ENCODE results near the gene FDXACB1.
"Not testable (repeated sequence)": the region's sequence is repeated elsewhere in the genome, so short reads cannot be mapped to it uniquely, and the experiment has no call there.

The FDXACB1 gene

GRCh38 chr11:111908639-111909305 is 29.8 kb upstream of the FDXACB1 start:
- DNase-seq, result no peak

DNA sequence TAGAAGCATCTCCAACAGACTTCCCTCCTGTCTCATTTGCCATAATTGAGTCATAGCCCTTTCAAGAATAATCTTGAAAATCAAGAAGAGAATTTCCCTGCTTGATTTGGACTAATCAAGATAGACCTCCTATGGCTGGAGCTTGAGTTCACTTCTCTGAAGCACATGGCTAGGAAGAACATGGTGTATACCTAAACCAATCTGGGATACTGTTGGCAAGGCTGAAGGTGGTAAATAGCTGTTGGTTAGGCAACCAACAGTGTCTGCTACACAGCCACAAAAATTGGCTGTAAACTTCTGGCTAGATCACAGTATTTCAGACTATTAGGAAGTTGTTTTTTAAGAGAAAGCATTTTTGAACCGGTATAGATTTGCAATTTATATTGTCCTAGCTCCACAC is 27.7 kb upstream of the FDXACB1 start:
- no peak for DNase-seq

DNA sequence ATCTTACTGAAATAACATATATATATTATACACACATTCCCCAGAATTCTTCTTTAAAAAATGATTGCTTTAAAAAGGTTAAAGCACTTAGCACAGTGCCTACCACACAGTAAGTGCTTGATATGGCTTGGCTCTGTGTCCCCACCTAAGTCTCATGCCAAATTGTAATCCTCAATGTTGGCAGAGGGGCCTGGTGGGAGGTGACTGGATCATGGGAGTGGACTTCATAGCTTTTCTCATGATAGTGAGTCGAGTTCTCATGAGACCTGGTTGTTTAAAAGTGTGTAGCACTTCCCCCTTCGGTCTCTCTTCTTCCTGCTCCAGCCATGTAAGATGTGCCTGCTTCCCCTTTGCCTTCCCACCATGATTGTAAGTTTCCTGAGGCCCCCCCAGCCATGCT is 26.4 kb upstream of the FDXACB1 start:
- no peak for DNase-seq

DNA sequence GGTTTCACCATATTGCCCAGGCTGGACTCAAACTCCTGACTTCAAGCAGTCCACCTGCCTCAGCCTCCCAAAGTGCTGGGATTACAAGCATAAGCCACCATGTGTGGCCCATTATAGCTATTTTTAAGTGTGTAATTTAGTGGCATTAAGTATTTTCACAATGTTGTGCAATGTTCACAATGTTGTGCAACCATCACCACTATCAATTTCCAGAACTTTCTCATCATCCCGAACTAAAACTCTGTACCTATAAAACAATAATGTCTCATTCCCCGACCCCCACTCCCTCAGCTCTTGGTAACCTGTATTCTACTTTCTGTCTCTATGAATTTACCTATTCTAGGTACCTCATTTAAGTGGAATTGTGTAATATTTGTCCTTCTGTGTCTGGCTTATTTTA is 7.9 kb upstream of the FDXACB1 start:
- no peak for DNase-seq

- no peak for DNase-seq
Observed at GRCh38 chr11:111886032-111886431, 7.1 kb upstream of the FDXACB1 start.

DNA sequence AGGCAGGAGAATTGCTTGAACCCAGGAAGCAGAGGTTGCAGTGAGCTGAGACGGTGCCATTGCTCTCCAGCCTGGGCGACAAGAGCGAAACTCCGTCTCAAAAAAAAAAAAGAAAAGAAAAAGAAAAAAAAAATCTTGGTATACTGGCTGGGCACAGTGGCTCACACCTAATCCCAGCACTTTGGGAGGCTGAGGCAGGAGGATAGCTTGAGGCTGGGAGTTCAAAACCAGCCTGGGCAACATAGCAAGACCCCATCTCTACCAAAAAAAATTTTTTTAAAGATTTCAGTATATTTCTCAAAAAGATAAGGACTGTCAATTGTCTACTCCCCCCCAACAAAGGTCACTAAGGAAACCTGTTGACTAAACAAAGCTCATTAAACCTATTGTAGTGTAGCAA is 6.1 kb upstream of the FDXACB1 start:
- not testable (repeated sequence) for DNase-seq

GRCh38 chr11:111882202-111882601 is 3.2 kb upstream of the FDXACB1 start:
- DNase-seq, result no peak

DNA sequence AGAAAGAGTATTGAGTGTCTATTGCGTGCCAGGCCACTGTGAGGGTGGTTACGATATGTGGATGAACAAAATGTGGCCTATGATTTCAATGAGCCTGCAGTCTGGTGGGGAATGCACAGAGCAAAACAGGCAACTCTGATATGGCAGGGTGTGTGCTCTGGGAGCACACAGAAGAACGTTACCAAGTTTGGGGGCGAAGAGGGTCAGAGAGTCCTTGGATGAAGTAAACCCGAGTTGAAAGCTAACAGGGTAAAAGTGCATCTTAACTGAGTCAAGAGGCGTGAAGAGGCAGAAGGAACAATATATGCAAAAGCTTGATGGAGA is 634 bp upstream of the FDXACB1 start:
- no peak for DNase-seq

- DNase-seq, result no peak
Observed at GRCh38 chr11:111878385-111878848, 548 bp downstream of the FDXACB1 start.

DNA sequence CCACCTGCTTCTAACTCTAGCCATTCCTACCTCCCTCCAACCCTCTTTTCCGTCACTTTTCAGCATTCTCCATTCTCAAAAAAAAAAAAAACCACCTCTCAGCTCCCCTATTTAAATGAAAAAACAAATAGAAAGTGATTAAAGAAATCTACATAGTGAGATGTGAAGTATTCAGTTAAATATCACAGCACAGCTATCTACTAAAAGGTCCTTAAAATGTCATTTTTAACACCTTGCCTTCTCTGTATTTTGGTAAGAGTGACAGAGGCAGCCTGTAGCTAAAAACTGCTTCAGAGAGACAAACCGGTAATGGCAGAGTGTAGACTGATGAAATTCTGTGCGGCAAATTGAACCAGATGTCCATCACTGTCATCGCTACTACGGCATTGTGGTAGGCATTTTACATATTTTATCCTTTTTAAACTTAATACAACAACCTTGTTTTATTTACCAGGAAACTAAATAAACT is 7.2 kb downstream of the FDXACB1 start:
- no peak for DNase-seq

- peak; percentile 85 to 92 for DNase-seq
Observed at GRCh38 chr11:111870886-111871692, 7.9 kb downstream of the FDXACB1 start, which contains the start of gene ALG9. TSS of gene ALG9 (minus strand) at chr11:111871581. CDS start at chr11:111871482, 99 bp downstream.

DNA sequence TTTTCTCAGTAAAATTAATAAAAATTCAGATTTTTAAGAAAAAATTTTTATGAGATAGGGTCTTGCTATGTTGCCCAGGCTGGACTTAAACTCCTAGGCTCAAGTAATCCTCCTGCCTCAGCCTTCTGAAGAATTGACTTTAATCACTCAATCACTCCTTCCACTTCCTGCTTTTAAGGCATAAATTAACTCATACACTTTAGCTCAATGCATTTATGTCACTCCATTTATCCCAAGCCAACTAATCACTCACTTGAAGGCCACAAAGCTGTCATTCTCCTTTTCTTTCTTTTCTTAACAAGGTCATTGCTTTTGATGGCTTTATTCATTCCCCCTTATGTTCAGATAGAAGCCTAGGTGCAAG is 8.5 kb downstream of the FDXACB1 start:
- DNase-seq, result no peak

DNA sequence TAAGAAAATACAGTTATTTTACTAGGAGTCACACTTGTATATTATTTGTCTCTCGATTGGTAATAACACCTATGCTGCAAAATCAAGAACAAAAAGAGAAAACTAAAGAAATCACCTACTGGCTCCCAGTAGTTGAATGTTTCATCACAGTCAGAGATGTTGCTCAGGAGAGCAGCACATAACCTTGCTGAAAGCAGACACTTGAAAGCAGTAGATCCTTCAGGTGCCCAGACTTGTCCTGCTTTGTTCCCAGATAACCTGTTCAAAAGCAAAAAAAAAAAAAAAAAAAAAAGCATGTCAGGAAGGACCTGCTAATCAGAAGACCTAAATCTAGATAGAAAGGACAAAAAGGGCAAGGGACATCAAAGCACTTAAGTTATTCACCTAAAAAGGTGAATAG is 8.9 kb downstream of the FDXACB1 start:
- no peak for DNase-seq

DNA sequence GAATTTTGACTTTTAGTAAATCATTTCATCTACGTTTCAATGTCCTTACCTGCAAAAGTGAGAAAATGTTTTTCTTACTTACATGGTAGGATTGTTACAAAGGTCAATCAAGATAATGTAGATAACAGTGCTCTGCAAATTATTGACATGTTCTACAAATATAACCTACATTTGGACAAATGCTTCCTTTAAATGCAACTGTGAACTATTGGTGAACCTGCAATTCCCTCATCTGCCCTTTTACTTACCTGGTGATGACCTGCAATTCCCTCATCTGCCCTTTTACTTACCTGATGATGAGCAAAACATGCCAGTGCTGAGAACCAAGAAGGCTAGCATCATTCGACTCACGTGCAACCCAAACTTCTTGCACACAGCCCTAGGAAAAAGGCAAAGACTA is 18.7 kb downstream of the FDXACB1 start:
- DNase-seq, result no peak

DNA sequence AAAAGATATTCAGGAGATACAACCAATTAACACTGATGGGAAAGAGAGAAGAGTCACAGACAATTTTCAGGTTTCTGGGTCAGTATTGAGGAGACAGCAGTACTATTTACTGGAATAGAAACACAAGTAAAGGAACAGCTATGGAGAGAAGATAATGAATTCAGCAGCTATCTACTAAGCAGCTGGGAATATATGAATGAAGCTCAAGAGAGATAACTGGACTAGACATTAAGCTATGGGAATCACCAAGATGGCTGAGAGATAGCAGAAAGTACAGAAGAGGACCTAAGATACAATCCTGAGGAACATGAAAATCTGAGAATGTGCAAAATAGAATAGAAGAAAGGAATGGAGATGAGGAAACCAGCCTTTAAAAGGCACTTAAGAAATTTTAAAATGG is 23.5 kb downstream of the FDXACB1 start:
- no peak for DNase-seq

- no peak for DNase-seq
Observed at GRCh38 chr11:111852103-111852502, 26.9 kb downstream of the FDXACB1 start.

DNA sequence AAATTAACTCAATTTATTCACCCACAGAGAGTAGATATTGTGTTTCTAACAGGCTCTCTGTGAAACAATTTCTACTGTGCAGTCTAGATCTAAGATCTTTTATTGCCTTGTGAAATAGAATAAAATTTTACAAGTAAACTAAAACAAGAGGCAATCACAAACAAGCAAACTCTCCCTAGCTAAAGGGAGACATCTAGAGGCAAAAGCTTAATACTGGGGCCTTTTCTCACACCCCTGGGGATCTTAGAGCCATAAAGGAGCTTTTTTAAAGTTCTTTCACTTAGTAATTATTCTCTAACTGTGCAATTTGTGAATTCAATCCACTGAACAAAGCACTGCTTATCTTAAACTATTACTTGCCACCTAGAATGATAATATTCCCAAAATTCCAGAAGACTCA is 27.3 kb downstream of the FDXACB1 start:
- no peak for DNase-seq

- no peak for DNase-seq
Observed at GRCh38 chr11:111851067-111851466, 27.9 kb downstream of the FDXACB1 start.

- no peak for DNase-seq
Observed at GRCh38 chr11:111849631-111850030, 29.3 kb downstream of the FDXACB1 start.

DNA sequence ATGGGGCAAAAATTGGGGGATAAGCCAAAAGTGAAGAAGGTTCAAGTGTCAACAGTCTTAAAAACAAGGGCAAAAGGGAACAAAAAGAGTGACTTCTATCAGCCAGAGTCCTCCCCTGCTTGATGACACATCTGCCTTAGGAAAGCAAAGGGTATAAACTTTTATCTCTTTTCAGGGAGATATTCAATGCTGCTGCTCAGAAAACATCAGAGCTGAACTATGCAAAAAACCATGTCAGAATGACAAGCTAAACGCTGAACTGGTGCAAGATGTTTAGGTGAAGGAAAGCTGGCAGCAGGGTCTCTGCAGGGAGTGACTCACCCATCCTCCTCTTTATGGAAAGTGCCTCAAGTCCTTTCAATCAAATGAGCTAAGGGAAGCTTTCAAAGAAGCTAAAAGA is 32.3 kb downstream of the FDXACB1 start:
- no peak for DNase-seq

DNA sequence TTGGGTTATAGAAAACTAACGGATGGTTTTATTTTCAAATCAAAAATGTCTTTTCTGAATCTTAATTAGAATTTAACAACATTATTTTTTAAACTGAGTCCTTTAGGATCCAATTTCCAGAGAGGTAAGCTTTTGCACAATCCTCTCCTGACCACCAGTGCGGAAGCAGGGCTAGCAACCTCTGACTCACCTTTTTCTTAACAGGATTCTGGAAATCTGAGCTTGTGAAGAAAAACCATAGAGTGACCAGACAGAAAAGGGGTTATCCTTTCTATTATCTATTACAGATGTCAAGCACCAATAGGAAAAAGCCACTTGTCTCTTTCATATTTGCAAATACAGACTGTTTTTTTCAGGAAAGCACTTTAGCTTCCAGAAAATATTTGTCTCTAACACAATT is 32.9 kb downstream of the FDXACB1 start:
- no peak for DNase-seq

DNA sequence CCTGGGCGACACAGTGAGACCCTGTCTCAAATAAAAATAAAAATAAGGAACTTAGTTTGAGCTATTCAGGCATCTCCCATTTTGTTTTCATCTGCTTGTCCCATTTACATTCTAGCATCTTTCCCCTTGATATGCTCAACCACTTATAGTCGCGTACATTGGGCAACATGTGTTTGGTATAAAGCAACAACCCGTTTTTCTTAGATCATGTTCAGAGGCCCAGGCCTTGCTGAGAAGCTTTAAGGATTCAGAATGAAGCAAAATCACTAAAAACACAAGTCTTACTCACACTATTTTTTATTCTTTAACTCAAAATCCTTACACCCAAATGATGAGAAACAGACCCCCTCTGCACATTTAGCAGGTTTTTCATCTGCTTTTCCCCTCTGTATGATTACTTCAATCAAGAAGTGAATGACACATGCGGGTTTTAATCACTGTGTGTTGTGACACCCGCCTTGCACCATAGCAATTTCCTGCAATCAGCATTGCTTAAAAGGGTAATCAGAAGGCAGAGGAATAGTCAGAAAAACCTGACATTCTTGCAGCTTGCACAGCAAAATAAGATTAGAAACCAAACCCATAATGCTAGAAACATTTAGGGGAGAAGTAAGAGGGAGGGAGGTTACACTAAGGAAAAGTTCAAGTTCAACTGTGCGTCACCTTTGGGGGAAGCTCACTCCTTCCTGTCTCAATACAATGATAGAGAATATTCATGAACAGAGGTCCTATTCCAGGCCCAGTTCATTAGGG is 33.5 kb downstream of the FDXACB1 start:
- peak in 1 of 2 donors; percentile 19 for DNase-seq

GRCh38 chr11:111843661-111844060 is 35.3 kb downstream of the FDXACB1 start:
- DNase-seq, result no peak
